AG04450 (cell line): Measurements from ENCODE around the gene PLEKHO2. TPM values are rescaled to one million over a fixed set of nuclear protein-coding genes. Genes with fewer than 3 reads are reported as not detected.
A peak's percentile ranks its signal among the peaks of the same experiment; 100 is the strongest.

Source experiments
- CTCF ChIA-PET: fragments of 300-600, 350-600 bp; formaldehyde crosslinking; extraction: SDS; loops from one replicate; lab custom pipeline; 2022; ENCODE audit warnings: antibody characterized with exemption, inconsistent platforms; lab: Charles Lee
- POLR2A ChIA-PET: fragments of 350-600 bp; formaldehyde crosslinking; extraction: SDS; loops from one replicate; lab custom pipeline; 2021; ENCODE audit warnings: antibody characterized with exemption, inconsistent platforms; lab: Yijun Ruan, JAX
- DNase-seq: peaks from one replicate; pipeline ENCODE4 v3.0.0-alpha.2; 2011; ENCODE audit warnings: low read depth, low spot score
- H3K27ac ChIP-seq: one replicate; pipeline ENCODE4 v1.5.1; 2012; ENCODE audit warnings: low read depth, low read length, control low read depth
- H3K27me3 ChIP-seq: one replicate; pipeline ENCODE4 v1.6.0; 2012; ENCODE audit warnings: low read length; ENCODE audit not compliant: control insufficient read depth, insufficient read depth
- H3K4me3 ChIP-seq: 2 replicates; pipeline ENCODE4 v1.5.1; 2011; ENCODE audit warnings: mild to moderate bottlenecking, low read depth, low read length, control low read depth
- H3K9me3 ChIP-seq: 2 replicates; pipeline ENCODE4 v1.5.1; 2012; ENCODE audit warnings: low read length; ENCODE audit not compliant: control insufficient read depth, insufficient read depth
- polyA plus RNA-seq: library from polyadenylated mRNA; depleted of rRNA; stranded (reverse); fragments of >200 nt; gene quantifications from 2 replicates; pipeline ENCODE4 v1.2.3, GENCODE V29; 2011
- TF ChIP-seq, protein P1 (sequence below): IDR thresholded peaks from 2 replicates; pipeline ENCODE4 v1.5.1; 2011; ENCODE audit warnings: low read depth, low read length, control low read depth, inconsistent platforms

Gene PLEKHO2
- polyA plus RNA-seq, 1 experiment, result 29.5 TPM

GRCh38 chr15:64837502-64837901, 4.2 kb upstream of the PLEKHO2 start:
- H3K9me3 ChIP-seq, result no peaks in the 10 kb centered on the region; the same call in 1 of the 2 replicates
- H3K27ac ChIP-seq, result no peak overlapping the region
- ChIA-PET CTCF (interaction anchor here (1.5 to 1.8 kb wide), 2 partner anchors 28 to 109 kb away, joined by 3 to 5 read pairs; no protein-coding TSS in a partner anchor), POLR2A (interaction anchor here (1.7 kb wide), 1 partner anchor 12 kb away, joined by 9 read pairs; the partner anchor contains the start of gene PIF1)
- TF ChIP-seq, protein P1, sequence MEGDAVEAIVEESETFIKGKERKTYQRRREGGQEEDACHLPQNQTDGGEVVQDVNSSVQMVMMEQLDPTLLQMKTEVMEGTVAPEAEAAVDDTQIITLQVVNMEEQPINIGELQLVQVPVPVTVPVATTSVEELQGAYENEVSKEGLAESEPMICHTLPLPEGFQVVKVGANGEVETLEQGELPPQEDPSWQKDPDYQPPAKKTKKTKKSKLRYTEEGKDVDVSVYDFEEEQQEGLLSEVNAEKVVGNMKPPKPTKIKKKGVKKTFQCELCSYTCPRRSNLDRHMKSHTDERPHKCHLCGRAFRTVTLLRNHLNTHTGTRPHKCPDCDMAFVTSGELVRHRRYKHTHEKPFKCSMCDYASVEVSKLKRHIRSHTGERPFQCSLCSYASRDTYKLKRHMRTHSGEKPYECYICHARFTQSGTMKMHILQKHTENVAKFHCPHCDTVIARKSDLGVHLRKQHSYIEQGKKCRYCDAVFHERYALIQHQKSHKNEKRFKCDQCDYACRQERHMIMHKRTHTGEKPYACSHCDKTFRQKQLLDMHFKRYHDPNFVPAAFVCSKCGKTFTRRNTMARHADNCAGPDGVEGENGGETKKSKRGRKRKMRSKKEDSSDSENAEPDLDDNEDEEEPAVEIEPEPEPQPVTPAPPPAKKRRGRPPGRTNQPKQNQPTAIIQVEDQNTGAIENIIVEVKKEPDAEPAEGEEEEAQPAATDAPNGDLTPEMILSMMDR, result no peak
- no peak for DNase-seq
- no peak overlapping the region for H3K4me3 ChIP-seq
- no peaks in the 10 kb centered on the region for H3K27me3 ChIP-seq

DNA sequence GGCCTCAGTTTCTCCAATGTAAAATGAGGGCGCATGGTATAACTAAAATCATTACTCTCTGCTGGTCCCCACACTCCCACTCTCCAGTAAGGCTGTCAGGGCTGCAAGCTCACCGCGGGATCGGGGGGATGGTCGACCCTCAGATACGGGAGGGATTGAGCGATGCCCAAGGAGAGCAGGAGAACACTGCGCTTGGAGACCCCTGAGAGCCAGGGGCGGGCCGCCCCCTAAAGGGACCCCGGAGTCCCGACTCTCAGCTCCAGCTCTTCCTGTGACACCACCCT, 713 bp upstream of the PLEKHO2 start:
- DNase-seq, result no peak
- peak overlapping the region; percentile 69 for H3K4me3 ChIP-seq
- POLR2A ChIA-PET, result interaction anchor here (0.5 to 1.7 kb wide), 16 partner anchors 10 to 171 kb away, joined by 3 to 18 read pairs (median 4); partner anchors contain the start of gene PIF1
- CTCF ChIA-PET, result interaction anchor here (0.7 to 1.5 kb wide), 4 partner anchors 17 to 194 kb away, joined by 3 to 6 read pairs (median 4); no protein-coding TSS in a partner anchor
- TF ChIP-seq, protein P1, result no peak
- no peaks in the 10 kb centered on the region for H3K27me3 ChIP-seq
- H3K9me3 ChIP-seq, result no peaks in the 10 kb centered on the region
- H3K27ac ChIP-seq, result peak overlapping the region; percentile 77

- ChIA-PET CTCF (interaction anchor here (0.5 kb wide), 1 partner anchor 141 kb away, joined by 5 read pairs; no protein-coding TSS in a partner anchor), POLR2A (interaction anchor here (0.5 to 1.6 kb wide), 8 partner anchors 9 to 675 kb away, joined by 3 to 6 read pairs (median 3); partner anchors contain the start of gene RNU5B-1)
- peak overlapping the region; percentile 96 for H3K4me3 ChIP-seq
- no peaks in the 10 kb centered on the region for H3K27me3 ChIP-seq
- H3K9me3 ChIP-seq, result no peaks in the 10 kb centered on the region
- TF ChIP-seq, protein P1, result no peak
- no peak for DNase-seq
- peak overlapping the region; percentile 65 for H3K27ac ChIP-seq
Observed at GRCh38 chr15:64842096-64842939, 603 bp downstream of the PLEKHO2 start.

DNA sequence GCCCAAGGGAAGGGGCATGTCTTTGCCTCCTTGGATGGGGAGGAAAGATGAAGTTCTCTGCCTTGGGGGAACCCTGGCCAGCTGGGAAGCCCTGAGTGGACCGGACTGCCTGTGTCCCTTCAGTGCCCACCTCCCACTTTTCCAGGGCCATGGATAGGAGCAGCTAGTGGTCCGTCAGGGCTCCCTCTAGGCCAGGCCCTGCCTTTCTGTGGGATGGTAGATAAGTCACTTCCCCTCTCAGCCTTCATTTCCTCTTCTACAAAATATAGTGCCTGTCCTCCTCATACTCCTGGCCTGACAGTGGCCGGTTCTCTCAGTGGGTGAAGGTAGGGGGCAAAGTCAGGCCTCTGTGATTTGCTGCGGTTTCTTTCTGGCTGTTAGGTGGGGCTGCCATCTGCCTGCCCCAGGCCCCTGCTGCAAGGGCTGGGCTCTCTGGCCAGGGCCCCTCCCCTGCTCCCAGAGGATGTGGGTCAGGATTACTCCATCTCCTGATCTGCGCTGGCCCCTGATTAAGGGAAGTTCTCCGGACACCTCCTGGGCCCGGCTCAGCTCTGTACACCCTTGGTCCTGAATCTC, 1.4 kb downstream of the PLEKHO2 start:
- CTCF ChIA-PET, result interaction anchor here (0.5 to 0.7 kb wide), 2 partner anchors 140 to 314 kb away, joined by 5 read pairs; no protein-coding TSS in a partner anchor
- POLR2A ChIA-PET, result interaction anchor here (0.5 to 1.6 kb wide), 8 partner anchors 8 to 674 kb away, joined by 3 to 6 read pairs (median 3); partner anchors contain the start of gene RNU5B-1
- no peak for DNase-seq
- TF ChIP-seq, protein P1, result no peak
- peak overlapping the region; percentile 96 for H3K4me3 ChIP-seq
- no peaks in the 10 kb centered on the region for H3K9me3 ChIP-seq
- H3K27me3 ChIP-seq, result no peaks in the 10 kb centered on the region
- peak overlapping the region; percentile 65 for H3K27ac ChIP-seq
